IPS-11a (cell line): ENCODE results near the gene MALRD1.
"Not testable (repeated sequence)": the region's sequence is repeated elsewhere in the genome, so short reads cannot be mapped to it uniquely, and the experiment has no call there.

Experiments used
- H3K4me3 ChIP-seq: one replicate; pipeline ENCODE4 v1.5.1; 2013; ENCODE audit warnings: low read depth, low read length, control low read depth

MALRD1 gene

DNA sequence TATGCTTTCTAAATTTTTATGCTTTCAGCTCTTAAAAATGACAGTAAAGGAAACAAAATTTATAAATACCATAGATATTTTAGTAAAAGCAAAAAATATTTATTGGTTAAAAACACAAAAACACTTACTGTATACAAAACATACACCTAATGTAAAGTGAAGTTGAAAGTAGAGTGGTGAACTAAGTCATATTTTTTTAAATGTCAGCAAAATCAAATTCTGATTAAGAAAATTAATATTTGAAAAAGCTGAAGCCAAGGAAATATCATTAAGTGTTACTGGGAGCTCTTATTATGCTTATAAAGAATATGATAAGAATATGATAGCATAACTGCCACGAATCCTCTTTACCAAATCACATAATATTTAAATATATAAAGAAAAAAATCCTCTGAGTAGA lies 702.4 kb downstream of the MALRD1 start:
- H3K4me3 ChIP-seq, result no peak overlapping the region

DNA sequence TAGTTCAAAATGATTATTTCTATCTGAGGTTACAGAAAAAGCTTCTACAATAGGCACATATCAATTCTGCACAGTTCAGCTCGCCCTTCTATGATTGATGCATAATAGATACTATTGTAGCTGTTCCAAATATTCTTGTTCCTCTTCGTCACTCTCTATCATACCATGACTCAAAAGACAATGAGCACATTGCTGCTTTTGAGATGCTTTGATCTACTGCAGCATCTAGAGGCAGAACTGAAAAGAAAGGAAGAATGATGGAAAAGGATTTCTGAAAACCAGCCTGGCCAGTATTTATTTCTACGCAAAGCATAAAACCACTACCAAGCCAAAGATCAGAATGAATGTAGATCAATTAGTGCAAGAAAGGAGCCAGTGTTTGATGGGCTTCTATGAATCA lies 708.3 kb downstream of the MALRD1 start:
- no peak overlapping the region for H3K4me3 ChIP-seq

DNA sequence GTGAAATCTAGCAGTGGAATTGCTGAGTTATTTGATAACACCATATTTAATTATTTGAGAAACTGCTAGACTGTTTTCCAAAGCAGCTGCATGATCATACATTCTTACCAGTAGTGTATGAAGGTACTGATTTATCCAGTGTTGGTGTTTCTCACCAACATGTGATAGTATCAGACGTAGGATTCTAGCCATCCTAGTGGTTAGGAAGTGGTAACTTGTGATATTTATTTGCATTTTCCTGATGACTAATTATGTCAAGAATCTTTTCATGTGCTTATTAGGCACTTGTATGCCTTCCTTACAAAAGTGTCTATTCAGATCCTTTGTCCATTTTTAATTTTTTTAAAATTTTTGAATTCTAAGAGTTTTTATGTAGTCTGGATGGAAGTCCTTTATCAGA lies 713.4 kb downstream of the MALRD1 start:
- no peak overlapping the region for H3K4me3 ChIP-seq

DNA sequence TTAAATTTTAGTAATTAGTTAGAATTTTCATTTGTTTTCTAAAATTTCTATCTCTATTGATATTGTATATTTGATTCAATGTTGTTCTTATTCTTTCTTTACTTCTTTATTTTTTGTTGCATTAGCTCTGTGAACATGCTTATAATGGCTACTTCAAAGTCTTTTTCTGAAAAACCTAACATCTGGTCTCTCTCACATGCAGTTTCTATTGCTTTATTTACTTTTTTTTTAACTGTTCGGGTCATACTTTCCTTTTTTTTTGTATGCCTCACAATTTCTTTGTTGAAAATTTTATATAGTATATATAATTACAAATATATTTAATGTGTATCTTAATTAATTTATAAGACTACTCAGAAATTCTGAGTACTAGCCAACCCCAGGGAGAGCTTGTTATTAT lies 715.5 kb downstream of the MALRD1 start:
- H3K4me3 ChIP-seq, result no peak overlapping the region

GRCh38 chr10:19767876-19768275 lies 719.3 kb downstream of the MALRD1 start:
- no peak overlapping the region for H3K4me3 ChIP-seq

GRCh38 chr10:19769826-19770225 lies 721.2 kb downstream of the MALRD1 start:
- not testable (repeated sequence) for H3K4me3 ChIP-seq

DNA sequence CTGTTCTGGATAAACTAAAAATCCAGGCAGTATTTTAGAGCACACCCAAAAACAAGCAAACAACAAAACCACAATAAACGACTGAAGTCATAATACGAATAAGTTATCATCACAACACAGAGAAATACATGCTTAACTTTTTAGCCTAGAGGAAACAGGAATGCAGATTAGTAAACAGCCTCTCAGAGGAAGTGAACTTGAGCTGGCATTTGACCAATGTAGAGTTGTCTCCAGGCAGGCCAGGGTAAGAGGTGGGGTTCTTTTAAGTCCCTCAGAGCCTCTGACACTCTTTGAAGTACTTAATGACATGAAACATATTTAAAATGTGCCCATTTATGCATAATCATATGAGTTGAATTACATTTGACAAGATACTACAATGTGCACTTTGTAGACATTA lies 724.4 kb downstream of the MALRD1 start:
- no peak overlapping the region for H3K4me3 ChIP-seq

GRCh38 chr10:19775296-19775695 lies 726.7 kb downstream of the MALRD1 start:
- no peak overlapping the region for H3K4me3 ChIP-seq

DNA sequence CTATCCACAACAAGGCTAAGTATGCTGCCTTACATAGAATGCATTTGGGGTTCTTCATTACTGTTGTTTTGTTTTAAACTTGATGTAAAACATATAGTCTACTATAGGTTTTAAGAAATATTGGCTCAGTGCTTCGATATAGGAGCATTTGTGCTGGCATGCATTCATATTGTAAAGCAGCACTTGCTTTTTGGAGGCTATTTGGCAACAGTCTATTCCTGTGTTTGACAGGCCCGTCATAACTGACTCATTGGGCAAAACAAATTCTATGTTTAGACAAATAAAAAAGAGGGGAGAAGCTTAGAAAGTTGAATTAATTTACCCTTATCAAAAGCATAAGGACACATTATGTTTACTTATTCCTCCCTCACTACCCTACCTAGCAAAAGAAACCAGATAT lies 729.2 kb downstream of the MALRD1 start:
- no peak overlapping the region for H3K4me3 ChIP-seq

- no peak overlapping the region for H3K4me3 ChIP-seq
Observed at GRCh38 chr10:19778996-19779395, 730.4 kb downstream of the MALRD1 start.

DNA sequence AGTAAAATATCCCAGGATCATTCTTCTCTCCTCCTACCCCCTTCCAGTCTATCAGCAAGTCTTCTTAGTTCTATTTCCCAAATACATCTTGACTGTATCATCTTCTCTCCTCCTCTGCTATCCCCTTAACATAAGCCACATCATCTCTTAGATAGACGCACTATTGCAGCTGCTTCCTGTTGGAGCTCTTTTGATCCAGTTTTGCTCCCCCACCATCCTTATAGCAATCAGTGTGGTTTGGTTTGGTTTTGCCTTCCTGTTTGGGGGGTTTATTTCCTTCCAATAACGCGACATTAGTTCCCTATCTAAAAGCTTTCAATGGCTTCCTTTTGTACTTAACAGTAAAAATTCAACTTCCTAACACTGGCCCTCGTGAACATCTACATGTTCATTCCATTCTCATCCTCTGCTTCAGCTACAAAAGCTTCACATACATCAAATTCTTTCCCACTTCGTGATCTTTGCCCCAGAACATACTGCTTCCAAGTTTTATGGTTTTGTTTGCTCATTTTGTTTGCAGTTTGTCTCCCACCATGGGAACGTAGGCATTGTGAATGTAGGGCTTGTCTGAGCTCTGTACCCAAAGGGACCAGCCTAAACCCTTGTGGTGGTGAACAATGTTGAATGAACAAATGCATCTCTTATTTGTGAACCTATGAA lies 734.0 kb downstream of the MALRD1 start:
- no peak overlapping the region for H3K4me3 ChIP-seq

DNA sequence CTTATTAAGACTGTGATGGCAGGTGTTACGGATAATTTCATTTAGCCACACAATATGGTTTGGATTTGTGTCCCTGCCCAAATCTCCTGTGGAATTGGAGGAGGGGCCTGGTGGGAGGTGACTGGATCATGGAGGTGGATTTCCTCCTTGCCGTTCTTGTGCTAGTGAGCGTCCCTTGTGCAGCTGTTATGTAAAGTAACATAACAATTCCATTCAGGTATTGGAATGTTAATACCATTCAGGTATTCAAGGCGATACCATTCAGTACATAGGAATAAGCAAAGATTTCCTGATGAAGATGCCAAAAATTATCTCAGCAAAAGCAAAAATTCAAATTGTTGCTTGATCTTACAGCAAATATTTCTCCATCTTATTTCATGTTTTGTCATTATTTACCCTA lies 735.1 kb downstream of the MALRD1 start:
- no peak overlapping the region for H3K4me3 ChIP-seq
